PC-9 (cell line): ENCODE measurements around the gene PNPLA7. TPM values are rescaled to one million over a fixed set of nuclear protein-coding genes. Genes with fewer than 3 reads are reported as not detected.
"Not testable (repeated sequence)": the region's sequence is repeated elsewhere in the genome, so short reads cannot be mapped to it uniquely, and the experiment has no call there.

Source experiments
- BruUV-seq: library from RNA; stranded (reverse); fragments of 400-500 nt; replicated peaks from 2 replicates; lab custom pipeline; 2021; lab: Mats Ljungman, UMichigan
- CTCF ChIA-PET: fragments of 300-600 bp; sonication (Branson Sonifier 250); formaldehyde crosslinking; loops from one replicate; lab custom pipeline; 2022; ENCODE audit warnings: antibody characterized with exemption; lab: Charles Lee
- POLR2A ChIA-PET: fragments of 300-600 bp; sonication (Branson Sonifier 250); formaldehyde crosslinking; loops from one replicate; lab custom pipeline; 2022; ENCODE audit warnings: antibody characterized with exemption; ENCODE audit not compliant: unreplicated experiment; lab: Charles Lee
- DNase-seq, 2 experiments: peaks; one replicate each; pipeline versions ENCODE4 v3.0.0 to v3.0.0-alpha.2; 2015 to 2022; ENCODE audit warnings: mixed read lengths in 1 of 2
- H2AFZ ChIP-seq: fragments of 200-600 bp; sonication (generic); 2 replicates; pipeline ENCODE4 v1.8.1; 2017; ENCODE audit warnings: antibody characterized with exemption
- H3F3A ChIP-seq: fragments of 200-600 bp; sonication (generic); 2 replicates; pipeline ENCODE4 v1.8.1; 2017; ENCODE audit warnings: antibody characterized with exemption, mild to moderate bottlenecking, low read depth; ENCODE audit not compliant: insufficient read depth
- H3K27ac ChIP-seq: fragments of 200-600 bp; sonication (generic); 2 replicates; pipeline ENCODE4 v1.6.1; 2016; ENCODE audit warnings: mixed run types
- H3K27me3 ChIP-seq: fragments of 200-600 bp; sonication (generic); 2 replicates; pipeline ENCODE4 v1.6.1; 2016; ENCODE audit warnings: low read depth, mixed run types; ENCODE audit not compliant: insufficient read depth
- H3K36me3 ChIP-seq: fragments of 200-600 bp; sonication (generic); 2 replicates; pipeline ENCODE4 v1.6.1; 2016; ENCODE audit warnings: low read depth, mixed run types
- H3K4me1 ChIP-seq: fragments of 200-600 bp; sonication (generic); replicated peaks from 2 replicates; pipeline ENCODE4 v1.6.1; 2016; ENCODE audit warnings: mixed run types; ENCODE audit not compliant: insufficient read depth
- H3K4me2 ChIP-seq: fragments of 200-600 bp; sonication (generic); 2 replicates; pipeline ENCODE4 v1.6.1; 2017; ENCODE audit warnings: mixed run types
- H3K4me3 ChIP-seq: fragments of 200-600 bp; sonication (generic); 2 replicates; pipeline ENCODE4 v1.6.1; 2016; ENCODE audit warnings: mixed run types
- H3K79me2 ChIP-seq: fragments of 200-600 bp; sonication (generic); 2 replicates; pipeline ENCODE4 v1.6.1; 2017; ENCODE audit warnings: low read depth, mixed run types
- H3K9me2 ChIP-seq: fragments of 200-600 bp; sonication (generic); 2 replicates; pipeline ENCODE4 v1.8.1; 2017; ENCODE audit warnings: mild to moderate bottlenecking; ENCODE audit not compliant: insufficient read depth
- H3K9me3 ChIP-seq: fragments of 200-600 bp; sonication (generic); 2 replicates; pipeline ENCODE4 v1.8.1; 2016; ENCODE audit warnings: low read depth; ENCODE audit not compliant: insufficient read depth
- H4K20me1 ChIP-seq: fragments of 200-600 bp; sonication (generic); 2 replicates; pipeline ENCODE4 v1.8.1; 2017; ENCODE audit not compliant: insufficient read depth
- EZH2 ChIP-seq: fragments of 200-600 bp; sonication (generic); IDR thresholded peaks from 2 replicates; pipeline ENCODE4 v1.8.0; 2017; ENCODE audit warnings: antibody characterized with exemption, low read depth
- intact Hi-C: fragments of 100-400 bp; cut with micrococcal nuclease; formaldehyde crosslinking; loops from one replicate; pipeline ENCODE4 v1.10.0; 2022; ENCODE audit not compliant: unreplicated experiment
- total RNA-seq: library from RNA; stranded (reverse); gene quantifications from 2 replicates; pipeline ENCODE4 v1.2.3, GENCODE V29; 2021
- TF ChIP-seq, protein P1 (sequence below): fragments of 200-600 bp; sonication (generic); conservative IDR thresholded peaks from 2 replicates; pipeline ENCODE4 v1.6.1; 2017; ENCODE audit warnings: mixed run types, antibody characterized with exemption, mild to moderate bottlenecking, moderate library complexity

PNPLA7 gene
- total RNA-seq, 1 experiment from 2014 or later: 1.9 TPM

DNA sequence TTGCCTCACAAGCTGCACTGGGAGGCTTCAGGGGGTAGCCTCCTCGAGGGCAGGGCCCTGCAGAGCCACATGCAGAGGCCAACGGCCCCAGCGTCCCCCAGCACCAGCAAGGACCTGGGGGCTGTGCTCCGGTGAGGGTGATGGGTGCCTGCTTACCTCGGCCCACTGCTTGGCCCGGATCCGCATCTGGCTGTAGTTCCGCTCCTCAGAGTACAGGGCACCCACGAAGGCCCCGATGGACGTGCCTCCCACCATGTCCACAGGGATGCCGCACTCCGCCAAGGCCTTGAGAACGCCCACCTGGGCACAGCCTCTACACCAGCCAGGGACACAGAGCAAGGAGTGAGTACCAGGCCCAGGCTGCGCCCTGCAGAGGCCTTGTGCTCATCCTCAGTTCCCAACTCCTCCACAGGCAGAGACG, 83.0 kb downstream of the PNPLA7 start:
- no peak overlapping the region for H2AFZ ChIP-seq
- no peak overlapping the region for H3K4me2 ChIP-seq
- no peak overlapping the region for H3K27ac ChIP-seq
- H3K9me2 ChIP-seq: no peaks in the 10 kb centered on the region
- ChIA-PET CTCF (no interaction called here), POLR2A (no interaction called here)
- no peak overlapping the region for H3K4me3 ChIP-seq
- H3K4me1 ChIP-seq: no peaks in the 10 kb centered on the region
- DNase-seq: no peak
- H3K9me3 ChIP-seq: no peaks in the 10 kb centered on the region
- H3K79me2 ChIP-seq: no peaks in the 10 kb centered on the region
- H3F3A ChIP-seq: no peaks in the 10 kb centered on the region
- no peaks in the 10 kb centered on the region for H4K20me1 ChIP-seq
- no TSS peak for BruUV-seq
- H3K36me3 ChIP-seq: no peaks in the 10 kb centered on the region
- TF ChIP-seq EZH2: no peak
- TF ChIP-seq, protein P1, sequence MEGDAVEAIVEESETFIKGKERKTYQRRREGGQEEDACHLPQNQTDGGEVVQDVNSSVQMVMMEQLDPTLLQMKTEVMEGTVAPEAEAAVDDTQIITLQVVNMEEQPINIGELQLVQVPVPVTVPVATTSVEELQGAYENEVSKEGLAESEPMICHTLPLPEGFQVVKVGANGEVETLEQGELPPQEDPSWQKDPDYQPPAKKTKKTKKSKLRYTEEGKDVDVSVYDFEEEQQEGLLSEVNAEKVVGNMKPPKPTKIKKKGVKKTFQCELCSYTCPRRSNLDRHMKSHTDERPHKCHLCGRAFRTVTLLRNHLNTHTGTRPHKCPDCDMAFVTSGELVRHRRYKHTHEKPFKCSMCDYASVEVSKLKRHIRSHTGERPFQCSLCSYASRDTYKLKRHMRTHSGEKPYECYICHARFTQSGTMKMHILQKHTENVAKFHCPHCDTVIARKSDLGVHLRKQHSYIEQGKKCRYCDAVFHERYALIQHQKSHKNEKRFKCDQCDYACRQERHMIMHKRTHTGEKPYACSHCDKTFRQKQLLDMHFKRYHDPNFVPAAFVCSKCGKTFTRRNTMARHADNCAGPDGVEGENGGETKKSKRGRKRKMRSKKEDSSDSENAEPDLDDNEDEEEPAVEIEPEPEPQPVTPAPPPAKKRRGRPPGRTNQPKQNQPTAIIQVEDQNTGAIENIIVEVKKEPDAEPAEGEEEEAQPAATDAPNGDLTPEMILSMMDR: no peak
- H3K27me3 ChIP-seq: 0 out of 2 replicates have a peak, but pooled peaks cover 6% of the 10 kb centered on the region
- intact Hi-C loops: no loop called here

DNA sequence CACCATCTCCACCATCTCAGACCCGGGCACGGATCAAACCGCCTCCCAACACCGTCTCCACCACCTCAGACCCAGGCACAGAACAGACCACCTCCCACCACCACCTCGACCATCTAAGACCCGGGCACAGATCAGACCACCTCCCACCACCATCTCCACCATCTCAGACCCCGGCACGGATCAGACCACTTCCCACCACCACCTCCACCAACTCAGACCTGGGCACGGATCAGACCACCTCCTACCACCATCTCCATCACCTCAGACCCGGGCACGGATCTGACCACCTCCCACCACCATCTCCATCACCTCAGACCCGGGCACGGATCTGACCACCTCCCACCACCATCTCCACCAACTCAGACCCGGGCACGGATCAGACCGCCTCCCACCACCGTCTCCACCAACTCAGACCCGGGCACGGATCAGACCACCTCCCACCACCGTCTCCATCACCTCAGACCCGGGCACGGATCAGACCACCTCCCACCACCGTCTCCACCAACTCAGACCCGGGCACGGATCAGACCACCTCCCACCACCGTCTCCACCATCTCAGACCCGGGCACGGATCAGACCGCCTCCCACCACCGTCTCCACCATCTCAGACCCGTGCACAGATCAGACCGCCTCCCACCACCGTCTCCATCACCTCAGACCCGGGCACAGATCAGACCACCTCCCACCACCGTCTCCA, 83.7 kb downstream of the PNPLA7 start:
- intact Hi-C loops, H3K4me2 ChIP-seq, DNase-seq, CTCF ChIA-PET, H2AFZ ChIP-seq, H3K4me3 ChIP-seq, H3K79me2 ChIP-seq, H3K36me3 ChIP-seq, BruUV-seq, H3K27me3 ChIP-seq, POLR2A ChIA-PET, H4K20me1 ChIP-seq, H3K4me1 ChIP-seq, H3F3A ChIP-seq, H3K9me2 ChIP-seq, H3K9me3 ChIP-seq, H3K27ac ChIP-seq: not testable (repeated sequence)

DNA sequence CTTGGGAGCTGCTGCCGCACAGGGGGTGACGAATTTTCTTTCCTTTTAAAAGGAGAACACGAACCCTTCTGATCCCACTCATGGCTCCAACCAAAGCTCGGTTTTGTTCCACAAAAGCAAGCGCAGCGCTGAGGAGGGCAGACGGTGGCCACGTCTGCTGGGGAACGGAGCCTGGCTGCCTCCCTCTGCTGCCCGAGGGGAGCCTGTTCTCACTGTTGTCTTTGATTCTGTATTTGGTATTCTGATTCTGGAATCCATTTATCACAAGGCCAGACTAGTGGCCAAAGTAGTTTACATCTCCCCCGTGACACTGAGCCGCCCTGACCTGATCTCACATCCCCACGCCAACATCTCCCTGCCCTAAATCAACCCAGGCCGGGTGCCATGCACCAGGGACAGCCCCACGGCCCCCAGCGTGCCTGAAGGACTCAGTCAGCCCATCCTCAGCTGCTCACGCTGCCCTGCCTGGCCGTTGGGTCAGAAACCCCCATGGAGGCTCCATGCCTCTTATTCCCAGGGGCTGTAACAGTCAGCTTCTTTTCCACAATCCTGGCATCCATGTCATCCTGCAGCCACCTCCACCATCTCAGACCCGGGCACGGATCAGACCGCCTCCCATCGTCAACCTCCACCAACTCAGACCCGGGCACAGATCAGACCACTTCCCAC, 84.3 kb downstream of the PNPLA7 start:
- Histone ChIP-seq H3K4me2 (no peak overlapping the region), H3K4me1 (no peaks in the 10 kb centered on the region), H4K20me1 (no peaks in the 10 kb centered on the region), H3K9me2 (no peaks in the 10 kb centered on the region), H3K79me2 (no peaks in the 10 kb centered on the region), H3K27ac (no peak overlapping the region), H3K36me3 (no peaks in the 10 kb centered on the region), H2AFZ (no peak overlapping the region), H3K27me3 (0 out of 2 replicates have a peak, but pooled peaks cover 6% of the 10 kb centered on the region), H3K4me3 (no peak overlapping the region), H3F3A (no peaks in the 10 kb centered on the region), H3K9me3 (no peaks in the 10 kb centered on the region)
- no peak for TF ChIP-seq EZH2
- TF ChIP-seq, protein P1: no peak
- no peak for DNase-seq
- CTCF ChIA-PET: no interaction called here
- intact Hi-C loops: no loop called here
- POLR2A ChIA-PET: no interaction called here
- BruUV-seq: no TSS peak
